NCI-H1105 (cell line): ENCODE data around the gene PPP1R3G.
"Not testable (repeated sequence)": the region's sequence is repeated elsewhere in the genome, so short reads cannot be mapped to it uniquely, and the experiment has no call there.

Experiments used
- DNase-seq: peaks from one replicate; lab custom pipeline; 2025; lab: John Stamatoyannopoulos, UW

The PPP1R3G gene

GRCh38 chr6:5120011-5120410, 34.9 kb downstream of the PPP1R3G start:
- no peak for DNase-seq

DNA sequence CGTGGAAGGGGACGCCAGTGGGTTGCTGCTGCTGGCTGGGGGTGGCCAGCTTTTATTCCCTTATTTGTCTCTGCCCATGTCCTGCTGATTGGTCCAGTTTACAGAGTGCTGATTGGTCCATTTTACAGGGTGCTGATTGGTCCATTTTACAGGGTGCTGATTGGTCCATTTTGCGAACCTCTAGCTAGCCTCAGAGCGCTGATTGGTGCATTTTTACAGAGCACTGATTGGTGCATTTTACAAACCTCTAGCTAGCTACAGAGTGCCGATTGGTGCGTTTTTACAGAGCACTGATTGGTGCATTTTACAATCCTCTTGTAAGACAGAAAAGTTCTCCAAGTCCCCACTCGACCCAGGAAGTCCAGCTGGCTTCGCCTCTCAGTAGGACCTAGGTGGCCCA, 35.4 kb downstream of the PPP1R3G start:
- not testable (repeated sequence) for DNase-seq

DNA sequence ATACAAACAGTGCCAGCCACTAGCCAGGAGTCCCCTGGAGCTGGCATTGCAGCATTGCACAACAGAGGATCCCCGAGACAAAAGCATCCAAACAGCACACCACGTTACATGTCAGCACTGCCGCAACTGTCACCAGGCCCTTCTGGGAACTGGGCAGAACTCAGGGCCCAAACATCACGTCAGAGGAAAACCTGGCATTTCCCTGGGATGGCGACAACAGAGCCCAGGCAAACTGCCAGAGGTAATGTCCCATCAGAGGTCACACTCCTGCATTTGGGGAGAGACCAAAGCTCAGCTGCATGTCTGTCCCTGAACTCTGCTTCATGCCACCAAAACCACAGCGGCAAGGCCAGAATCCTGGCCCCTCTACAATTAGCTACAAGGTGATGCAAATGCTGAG, 36.3 kb downstream of the PPP1R3G start:
- DNase-seq = no peak

GRCh38 chr6:5121956-5122355, 36.8 kb downstream of the PPP1R3G start:
- DNase-seq = no peak

DNA sequence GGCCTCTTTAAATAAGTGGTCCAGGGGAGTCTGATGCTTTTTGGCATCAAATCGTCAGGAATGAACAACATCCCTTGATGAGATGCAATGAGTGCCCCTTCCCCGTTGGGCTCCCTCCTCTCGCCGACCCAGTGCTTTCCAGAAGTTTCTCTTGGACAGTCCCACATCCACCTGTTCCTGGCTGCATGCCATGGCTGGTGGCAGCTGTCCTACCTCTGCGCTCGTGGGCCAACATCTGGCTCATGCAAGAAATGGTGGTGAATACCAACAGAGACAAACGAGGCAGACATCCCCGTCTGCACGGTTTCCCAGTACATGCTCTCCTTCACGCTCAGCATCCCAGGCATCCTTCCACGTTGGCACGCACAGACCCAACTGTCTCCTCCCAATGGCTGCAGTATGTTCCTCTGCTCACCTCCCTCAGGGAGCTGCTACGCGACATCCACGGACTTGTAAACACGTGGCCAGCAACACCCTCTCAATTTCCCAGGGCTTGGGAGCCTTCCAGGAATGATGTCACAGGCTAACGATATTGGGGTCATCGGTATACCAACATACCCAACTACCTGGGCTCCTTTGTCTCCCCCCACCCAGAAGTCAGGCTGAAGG, 37.5 kb downstream of the PPP1R3G start:
- no peak for DNase-seq

DNA sequence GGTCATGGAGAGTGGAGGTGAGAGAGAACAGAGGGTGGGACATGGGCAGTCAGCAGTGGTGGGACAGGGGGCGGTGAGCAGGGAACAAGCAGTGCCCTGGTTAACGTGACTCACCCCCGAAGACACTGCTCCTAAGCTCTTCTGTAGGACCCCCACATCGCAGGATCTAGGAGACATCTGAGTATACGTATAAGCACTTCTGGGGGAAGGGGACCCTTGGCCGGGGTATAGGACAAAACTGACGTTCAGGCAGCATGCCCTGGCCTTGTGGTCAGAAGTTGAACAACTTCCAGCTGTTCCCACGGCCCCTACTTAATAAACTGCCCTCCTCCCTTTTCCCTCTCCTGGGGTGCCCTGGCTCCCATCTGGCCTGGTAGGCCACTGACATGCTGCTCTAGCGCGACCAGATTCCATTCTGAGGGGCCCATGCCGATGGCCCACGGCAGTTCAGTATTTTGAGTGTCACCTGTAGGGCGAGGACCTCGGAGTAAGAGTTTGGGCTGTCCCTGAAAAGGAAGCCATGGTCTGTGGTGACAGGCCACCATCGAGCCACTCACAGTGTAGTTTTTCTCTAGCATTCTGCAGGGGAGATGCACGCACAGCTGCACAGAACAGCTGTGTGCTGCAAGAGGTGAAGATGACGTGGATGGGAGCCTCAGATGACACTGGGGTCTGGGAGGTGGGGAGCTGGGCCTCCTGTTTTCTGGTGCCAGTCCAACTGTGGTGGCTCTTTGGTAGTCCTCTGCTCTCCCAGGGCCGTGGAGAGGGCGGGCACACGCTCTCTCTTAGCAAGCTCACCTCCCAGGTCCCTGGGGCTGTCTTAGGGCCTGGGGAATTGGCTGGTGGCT, 38.4 kb downstream of the PPP1R3G start:
- no peak for DNase-seq

DNA sequence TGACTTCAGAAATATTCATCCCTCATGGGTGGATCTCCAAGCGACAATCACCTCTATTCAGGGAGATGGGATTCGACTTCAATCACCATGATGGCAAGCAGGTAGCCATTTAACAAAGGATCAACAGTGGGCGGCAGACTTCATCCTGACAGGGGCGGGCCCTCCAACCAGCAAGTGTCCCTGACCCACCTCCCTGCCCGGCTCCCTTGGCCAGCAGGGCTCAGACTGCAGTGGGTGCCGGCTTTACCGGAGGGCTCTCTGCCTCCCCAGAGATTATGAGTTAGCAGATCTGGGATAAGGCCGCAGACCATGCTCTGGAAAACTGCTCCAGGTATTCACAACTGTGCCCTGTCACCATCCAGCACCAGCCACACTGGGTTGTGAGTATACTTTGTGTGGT, 39.4 kb downstream of the PPP1R3G start:
- no peak for DNase-seq

DNA sequence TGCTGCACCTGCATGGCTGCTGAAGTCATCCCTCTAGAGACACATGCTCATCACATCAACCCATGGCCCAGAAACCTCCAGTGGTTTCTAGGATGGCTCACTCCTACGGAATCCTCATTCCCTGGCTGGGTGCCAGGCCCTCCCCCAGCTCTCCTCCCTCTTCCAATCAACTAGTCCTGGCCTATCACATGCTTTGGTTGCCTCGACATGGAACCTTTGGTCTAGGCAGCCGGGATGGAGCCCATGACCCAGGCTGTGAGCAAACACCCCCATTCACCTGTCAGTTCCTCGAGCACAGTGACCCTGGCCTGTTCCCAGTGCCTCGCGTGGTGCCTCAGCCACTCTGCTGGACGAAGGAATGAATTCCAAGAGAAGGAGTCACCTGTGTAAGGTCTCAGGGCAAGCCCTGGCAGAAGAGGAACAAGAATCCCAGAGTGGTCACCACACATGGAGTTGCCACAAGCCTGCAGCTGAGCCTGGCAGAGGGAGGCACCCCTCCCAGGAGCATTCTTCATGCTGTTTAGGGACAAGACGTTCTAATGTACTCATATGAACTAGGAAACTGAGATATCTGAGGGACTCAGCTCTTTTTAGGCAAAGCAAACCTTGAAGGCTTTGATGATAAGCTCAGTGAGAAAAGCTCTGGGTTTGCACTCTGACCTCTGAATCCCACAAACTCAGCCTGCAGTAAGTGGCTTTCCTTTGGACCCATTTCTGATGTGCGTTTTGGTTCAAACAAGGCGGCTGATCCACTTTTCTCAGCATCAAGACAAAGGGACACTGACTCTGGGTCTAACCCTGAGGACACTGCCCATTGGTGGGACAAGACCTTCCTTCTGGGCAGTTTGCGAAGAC, 40.2 kb downstream of the PPP1R3G start:
- no peak for DNase-seq

- no peak for DNase-seq
Measured at GRCh38 chr6:5126214-5126613, 41.1 kb downstream of the PPP1R3G start.

- no peak for DNase-seq
Measured at GRCh38 chr6:5127106-5127687, 42.1 kb downstream of the PPP1R3G start.

DNA sequence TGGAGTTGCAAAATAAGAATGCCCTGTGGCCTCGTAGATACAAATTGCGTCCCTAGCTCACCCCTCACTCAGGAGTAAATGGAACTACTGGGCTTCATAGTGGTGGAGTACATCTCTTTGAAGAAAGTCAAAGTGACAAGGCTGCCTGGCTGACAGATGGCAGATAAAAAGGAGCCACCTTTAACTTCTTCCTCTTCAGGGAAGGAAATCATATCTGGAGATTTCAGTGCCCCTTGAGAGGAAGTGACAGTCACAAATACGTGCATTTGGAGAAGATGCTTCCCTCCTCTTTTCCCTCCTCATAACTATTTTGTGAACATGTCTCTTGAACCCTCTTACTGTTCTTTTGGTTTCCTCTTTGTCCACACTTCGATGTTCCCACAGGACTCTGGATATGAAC, 43.2 kb downstream of the PPP1R3G start:
- DNase-seq = no peak

DNA sequence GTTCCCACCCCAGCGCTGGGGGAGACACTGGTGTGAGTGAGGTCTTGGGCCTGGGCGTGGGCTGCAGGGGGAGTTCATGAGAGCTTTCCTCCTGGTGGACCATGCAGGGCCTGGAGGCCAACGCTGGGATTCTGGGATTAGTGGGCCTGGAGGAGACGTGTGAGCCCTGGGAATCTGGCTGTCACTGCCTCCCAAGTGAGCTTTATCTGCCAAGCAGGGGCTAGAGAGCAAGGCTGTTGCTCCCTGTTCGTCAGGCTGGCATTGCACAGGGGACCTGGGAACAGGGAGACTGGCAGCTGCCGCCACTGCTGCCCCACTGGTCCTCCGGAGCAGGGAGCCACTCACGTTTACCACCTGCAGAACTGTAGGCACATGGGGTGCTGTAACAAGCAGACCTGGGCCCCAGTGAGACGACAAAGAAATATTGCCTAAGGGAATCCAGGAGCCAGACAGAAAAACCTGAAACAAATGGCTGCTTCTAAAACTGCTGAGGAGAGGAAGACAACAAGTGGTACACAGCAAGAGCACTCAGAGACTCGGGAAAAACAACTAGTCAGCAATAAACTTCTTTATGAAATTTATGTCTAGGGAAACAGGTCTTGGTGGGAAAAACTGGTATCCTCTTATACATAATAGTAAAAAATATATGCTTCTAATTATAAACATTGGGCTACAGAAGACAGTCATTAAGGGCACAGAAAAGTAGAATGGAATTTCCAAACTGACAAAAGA, 45.2 kb downstream of the PPP1R3G start:
- no peak for DNase-seq

GRCh38 chr6:5132731-5133130, 47.6 kb downstream of the PPP1R3G start:
- no peak for DNase-seq

DNA sequence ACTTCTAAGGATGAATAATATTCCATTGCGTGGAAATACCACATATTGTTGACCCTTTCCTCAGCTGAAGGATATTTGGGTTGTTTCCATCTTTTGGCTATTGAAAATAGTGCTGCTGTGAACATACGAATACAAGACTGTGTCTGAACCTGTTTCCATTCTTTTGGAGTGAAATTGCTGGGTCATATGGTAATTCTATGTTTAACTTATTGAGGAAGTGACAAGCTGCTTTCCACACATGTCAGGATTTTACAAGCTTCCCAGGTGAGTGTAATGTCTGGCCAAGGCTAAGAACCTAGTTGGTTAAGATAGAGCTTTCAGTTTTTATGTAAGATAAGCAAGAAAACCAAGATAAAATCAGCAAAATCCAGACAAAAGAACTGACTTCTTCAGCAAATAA, 48.8 kb downstream of the PPP1R3G start:
- no peak for DNase-seq

GRCh38 chr6:5135788-5136376, 50.7 kb downstream of the PPP1R3G start:
- DNase-seq = no peak

DNA sequence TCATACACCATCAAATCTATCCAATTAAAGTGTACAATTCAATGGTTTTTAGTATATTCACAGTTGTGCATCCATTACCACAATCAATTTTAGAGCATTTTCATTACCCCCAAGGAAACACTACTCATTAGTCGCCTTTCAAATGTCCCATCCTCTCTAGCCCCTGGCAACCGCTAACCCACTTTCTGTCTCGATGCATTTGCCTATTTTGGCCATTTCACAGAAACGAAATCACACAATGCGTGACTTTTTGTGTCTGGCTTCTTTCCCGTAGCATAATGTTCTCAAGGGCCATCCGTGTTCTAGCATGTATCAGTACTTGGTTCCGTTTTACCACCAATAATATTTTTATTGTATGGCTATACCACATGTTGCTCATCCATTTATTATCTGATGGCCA, 51.7 kb downstream of the PPP1R3G start:
- no peak for DNase-seq
